ENCODE data around the gene AGAP1. TPM values are rescaled to one million over a fixed set of nuclear protein-coding genes. Genes with fewer than 3 reads are reported as not detected.
A peak's percentile ranks its signal among the peaks of the same experiment; 100 is the strongest.

The AGAP1 gene
- total RNA-seq, 1 donor from 2014 or later, result 33.4 TPM

DNA sequence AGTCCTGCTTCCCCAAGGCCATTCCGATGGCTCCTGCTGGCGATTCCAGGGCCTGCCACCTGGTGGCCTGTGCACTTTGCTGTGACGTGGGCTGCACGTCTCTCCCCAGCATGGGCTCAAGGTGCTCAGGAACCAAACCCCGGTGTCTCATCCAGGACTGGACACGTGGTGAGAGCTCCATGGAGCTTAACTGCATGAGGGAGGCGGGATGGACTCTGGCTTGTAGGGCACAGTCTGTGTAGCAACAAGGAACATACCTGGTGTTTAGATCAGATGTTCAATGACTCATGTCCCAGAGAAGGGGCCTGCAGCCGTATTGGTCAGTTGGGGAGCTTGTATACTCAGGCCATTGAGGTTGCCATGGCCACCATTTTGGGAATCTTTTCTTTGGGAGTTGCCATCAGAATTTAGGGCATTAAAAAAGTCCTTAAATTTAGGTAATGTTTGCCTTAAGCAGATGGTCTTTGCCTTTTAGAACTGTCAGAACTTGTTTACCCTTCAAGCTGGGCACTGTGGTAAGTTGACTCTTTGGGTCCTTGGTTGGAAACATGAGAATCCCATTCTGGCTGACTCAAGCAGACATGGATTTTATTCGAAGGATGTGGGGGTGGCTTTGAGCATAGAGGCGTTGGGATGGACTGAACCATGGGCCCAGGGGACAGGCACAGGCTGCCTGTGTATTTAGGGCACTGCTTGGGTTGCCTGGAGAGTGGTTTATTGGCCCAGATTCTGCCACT lies 21.0 kb downstream of the AGAP1 start:
- H3K27me3 ChIP-seq, result no peaks in the 10 kb centered on the region
- H3K4me1 ChIP-seq, result peaks cover 21% of the 10 kb centered on the region
- H3K9me3 ChIP-seq, result no peaks in the 10 kb centered on the region
- no peak overlapping the region for H3K27ac ChIP-seq
- TF ChIP-seq, protein P1, sequence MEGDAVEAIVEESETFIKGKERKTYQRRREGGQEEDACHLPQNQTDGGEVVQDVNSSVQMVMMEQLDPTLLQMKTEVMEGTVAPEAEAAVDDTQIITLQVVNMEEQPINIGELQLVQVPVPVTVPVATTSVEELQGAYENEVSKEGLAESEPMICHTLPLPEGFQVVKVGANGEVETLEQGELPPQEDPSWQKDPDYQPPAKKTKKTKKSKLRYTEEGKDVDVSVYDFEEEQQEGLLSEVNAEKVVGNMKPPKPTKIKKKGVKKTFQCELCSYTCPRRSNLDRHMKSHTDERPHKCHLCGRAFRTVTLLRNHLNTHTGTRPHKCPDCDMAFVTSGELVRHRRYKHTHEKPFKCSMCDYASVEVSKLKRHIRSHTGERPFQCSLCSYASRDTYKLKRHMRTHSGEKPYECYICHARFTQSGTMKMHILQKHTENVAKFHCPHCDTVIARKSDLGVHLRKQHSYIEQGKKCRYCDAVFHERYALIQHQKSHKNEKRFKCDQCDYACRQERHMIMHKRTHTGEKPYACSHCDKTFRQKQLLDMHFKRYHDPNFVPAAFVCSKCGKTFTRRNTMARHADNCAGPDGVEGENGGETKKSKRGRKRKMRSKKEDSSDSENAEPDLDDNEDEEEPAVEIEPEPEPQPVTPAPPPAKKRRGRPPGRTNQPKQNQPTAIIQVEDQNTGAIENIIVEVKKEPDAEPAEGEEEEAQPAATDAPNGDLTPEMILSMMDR (IDR thresholded peaks at IDR 0.05), result peak; percentile 6
- no peak overlapping the region for H3K4me3 ChIP-seq
- no peak for ATAC-seq
- no peak for DNase-seq
- intact Hi-C loops (cut with DNase I), result no loop called here
- H3K36me3 ChIP-seq, result no peaks in the 10 kb centered on the region

DNA sequence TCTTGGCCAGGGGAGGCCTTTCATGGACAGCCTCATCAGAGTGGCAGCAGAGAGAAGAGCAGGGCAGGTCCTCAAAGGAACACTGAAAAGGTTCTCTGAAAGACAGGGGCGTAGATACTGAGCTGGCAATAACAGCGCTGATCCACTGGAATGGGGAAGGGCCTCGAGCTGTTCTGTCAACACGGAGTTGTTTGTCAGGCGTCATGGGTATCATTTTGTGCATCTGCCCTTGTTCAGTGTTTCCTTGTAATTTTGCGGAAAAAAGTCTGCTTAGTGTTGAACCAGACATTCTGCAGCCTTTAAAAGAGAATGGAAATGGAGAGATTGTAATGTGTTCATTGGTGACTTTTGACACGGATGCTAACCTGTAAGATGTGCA lies 21.5 kb downstream of the AGAP1 start:
- Histone ChIP-seq H3K9me3 (no peaks in the 10 kb centered on the region), H3K27ac (no peak overlapping the region), H3K4me1 (peaks cover 21% of the 10 kb centered on the region), H3K4me3 (no peak overlapping the region), H3K27me3 (no peaks in the 10 kb centered on the region), H3K36me3 (no peaks in the 10 kb centered on the region)
- intact Hi-C loops (cut with DNase I), result no loop called here
- ATAC-seq, result no peak
- TF ChIP-seq, protein P1 (IDR thresholded peaks at IDR 0.05), result no peak
- no peak for DNase-seq

GRCh38 chr2:235515821-235516220 lies 22.0 kb downstream of the AGAP1 start:
- TF ChIP-seq, protein P1 (IDR thresholded peaks at IDR 0.05), result no peak
- ATAC-seq (no peak), DNase-seq (no peak)
- no peaks in the 10 kb centered on the region for H3K9me3 ChIP-seq
- no peak overlapping the region for H3K27ac ChIP-seq
- peaks cover 18% of the 10 kb centered on the region for H3K4me1 ChIP-seq
- H3K36me3 ChIP-seq, result no peaks in the 10 kb centered on the region
- H3K27me3 ChIP-seq, result no peaks in the 10 kb centered on the region
- H3K4me3 ChIP-seq, result no peak overlapping the region
- intact Hi-C loops (cut with DNase I), result no loop called here

- no peak for DNase-seq
- Histone ChIP-seq H3K36me3 (no peaks in the 10 kb centered on the region), H3K9me3 (no peaks in the 10 kb centered on the region), H3K4me3 (no peak overlapping the region), H3K27ac (no peak overlapping the region), H3K27me3 (no peaks in the 10 kb centered on the region), H3K4me1 (peaks cover 14% of the 10 kb centered on the region)
- no peak for ATAC-seq
- intact Hi-C loops (cut with DNase I), result no loop called here
- TF ChIP-seq, protein P1 (IDR thresholded peaks at IDR 0.05), result no peak
Observed at GRCh38 chr2:235516257-235516656, 22.4 kb downstream of the AGAP1 start.

GRCh38 chr2:235518322-235519090 lies 24.7 kb downstream of the AGAP1 start:
- TF ChIP-seq, protein P1 (IDR thresholded peaks at IDR 0.05), result no peak
- DNase-seq (no peak), ATAC-seq (no peak)
- Histone ChIP-seq H3K9me3 (no peaks in the 10 kb centered on the region), H3K4me1 (peaks cover 16% of the 10 kb centered on the region), H3K36me3 (no peaks in the 10 kb centered on the region), H3K4me3 (no peak overlapping the region), H3K27ac (no peak overlapping the region), H3K27me3 (no peaks in the 10 kb centered on the region)
- intact Hi-C loops (cut with DNase I), result no loop called here
